HG02571 (cell line): ENCODE data around the gene SF3B3.
"Not testable (repeated sequence)": the region's sequence is repeated elsewhere in the genome, so short reads cannot be mapped to it uniquely, and the experiment has no call there.

Source experiments
- ATAC-seq: cut with Tn5 transposase; IDR thresholded peaks from one replicate; pipeline ENCODE4 v1.9.1; 2021; ENCODE audit warnings: mild to moderate bottlenecking, moderate library complexity; ENCODE audit not compliant: unreplicated experiment

The SF3B3 gene

DNA sequence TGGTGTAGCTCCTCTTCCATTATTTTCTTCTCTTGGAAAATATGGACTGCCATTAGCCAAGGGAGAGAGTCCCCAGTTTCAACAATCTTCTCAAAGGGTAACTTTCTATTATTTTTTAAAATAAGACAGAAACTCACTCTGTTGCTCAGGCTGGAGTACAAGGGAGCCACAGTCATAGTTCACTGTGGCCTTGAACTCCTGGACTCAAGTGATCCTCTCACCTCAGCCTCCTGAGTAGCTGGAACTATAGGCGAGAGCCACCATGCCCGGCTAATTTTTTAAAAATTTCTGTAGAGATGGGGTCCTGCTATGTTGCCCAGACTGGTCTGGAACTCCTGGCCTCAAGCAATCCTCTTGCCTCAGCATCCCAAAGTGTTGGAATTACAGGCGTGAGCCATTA is 13.4 kb upstream of the SF3B3 start:
- ATAC-seq, result no peak

DNA sequence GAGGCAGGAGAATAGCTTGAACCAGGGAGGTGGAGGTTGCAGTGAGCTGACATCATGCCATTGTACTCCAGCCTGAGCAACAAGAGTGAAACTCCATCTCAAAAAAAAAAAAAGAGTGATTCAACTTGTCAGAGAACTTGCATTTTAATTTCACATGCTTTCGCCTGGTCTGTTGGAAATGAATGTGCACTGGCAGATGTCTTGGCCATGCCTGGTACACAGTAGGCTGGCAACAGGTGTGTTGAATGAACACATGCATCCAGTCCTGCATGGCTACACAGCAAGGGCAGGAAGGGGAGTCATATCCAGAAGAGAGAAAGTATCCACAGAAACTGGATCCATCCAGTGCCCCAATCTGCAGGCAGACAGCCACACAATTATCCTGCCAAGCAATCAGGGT is 11.8 kb upstream of the SF3B3 start:
- ATAC-seq, result no peak

DNA sequence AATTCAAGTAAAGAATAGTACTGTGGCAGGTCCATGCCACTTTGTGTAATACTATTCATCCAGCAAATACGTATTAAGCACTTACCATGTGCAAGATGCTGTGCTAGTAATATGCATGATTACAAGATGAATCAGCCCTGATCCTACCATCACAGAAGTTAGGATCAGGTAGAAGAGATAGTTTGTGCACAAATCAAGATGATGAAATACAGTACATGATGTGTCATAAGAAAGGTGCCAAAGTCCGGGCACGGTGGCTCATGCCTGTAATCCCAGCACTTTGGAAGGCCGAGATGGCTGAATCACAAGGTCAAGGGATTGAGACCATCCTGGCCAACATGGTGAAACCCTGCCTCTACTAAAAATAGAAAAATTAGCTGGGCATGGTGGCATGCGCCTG is 11.2 kb upstream of the SF3B3 start:
- ATAC-seq, result no peak

DNA sequence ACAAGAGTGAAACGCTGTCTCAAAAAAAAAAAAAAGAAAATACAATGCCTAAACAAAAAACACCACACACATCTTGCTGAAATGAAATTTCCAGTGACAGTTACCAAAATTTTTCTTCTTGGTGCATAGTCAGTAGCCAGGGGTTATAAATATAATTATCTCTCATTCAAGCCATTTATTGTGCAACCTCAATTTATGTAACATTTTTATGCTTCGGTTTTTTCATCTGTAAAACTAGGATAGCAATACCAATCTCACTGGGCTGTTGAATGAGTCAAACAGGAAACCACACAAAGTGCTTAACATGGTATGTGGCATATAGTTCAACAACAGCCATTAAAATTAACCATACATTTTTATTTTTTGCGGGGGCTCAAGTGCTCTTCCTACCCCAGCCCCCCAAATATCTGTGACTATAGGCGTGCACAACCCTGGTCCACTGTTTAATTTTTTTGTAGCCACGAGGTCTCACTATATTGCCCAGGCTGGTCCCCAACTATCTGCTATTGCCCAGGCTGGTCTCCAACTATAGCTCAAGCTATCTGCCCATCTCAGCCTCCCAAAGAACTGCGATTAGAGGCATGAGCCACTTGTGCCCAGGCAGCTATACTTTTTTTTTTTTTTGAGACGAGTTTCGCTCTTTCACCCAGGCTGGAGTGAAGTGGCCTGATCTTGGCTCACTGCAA is 2.9 kb upstream of the SF3B3 start:
- ATAC-seq, result no peak

DNA sequence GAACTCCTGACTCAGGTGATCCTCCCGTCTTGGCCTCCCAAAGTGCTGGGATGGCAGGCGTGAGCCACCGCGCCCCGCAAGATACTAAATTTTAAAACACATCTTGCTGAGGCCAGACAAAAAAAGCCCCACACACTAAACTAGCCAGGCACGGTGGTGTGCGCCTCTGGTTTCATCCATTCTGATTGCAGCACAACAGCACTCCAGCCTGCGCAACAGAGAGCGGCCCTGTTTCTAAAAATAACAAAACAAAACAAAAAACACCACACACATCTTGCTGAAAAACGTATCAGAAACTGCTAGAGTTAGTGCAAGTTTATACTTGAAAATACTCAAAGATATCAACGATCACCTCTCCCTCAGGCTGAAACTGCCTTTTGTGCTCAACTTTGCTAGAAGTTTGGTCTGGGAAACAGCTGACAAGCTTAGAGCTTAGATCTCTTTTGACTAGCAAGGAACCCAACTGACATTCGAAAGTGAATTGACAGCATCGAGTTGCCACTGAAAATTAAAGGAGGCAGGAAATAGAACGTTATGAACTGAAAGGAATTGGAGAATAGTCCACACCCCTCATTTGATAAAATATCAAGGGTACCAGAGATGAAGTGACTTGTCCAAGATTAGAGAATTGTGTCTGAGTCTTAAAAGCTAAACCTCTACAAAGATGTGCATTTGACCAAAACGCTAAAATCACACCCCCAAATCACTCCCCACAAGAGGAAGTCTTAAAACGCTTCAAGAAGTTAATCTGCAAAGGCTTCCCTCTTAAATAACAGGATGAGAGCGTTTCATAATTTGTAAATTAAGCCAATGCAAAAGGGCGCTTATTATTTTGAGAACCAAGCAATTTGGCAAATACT is 1.2 kb upstream of the SF3B3 start:
- no peak for ATAC-seq

DNA sequence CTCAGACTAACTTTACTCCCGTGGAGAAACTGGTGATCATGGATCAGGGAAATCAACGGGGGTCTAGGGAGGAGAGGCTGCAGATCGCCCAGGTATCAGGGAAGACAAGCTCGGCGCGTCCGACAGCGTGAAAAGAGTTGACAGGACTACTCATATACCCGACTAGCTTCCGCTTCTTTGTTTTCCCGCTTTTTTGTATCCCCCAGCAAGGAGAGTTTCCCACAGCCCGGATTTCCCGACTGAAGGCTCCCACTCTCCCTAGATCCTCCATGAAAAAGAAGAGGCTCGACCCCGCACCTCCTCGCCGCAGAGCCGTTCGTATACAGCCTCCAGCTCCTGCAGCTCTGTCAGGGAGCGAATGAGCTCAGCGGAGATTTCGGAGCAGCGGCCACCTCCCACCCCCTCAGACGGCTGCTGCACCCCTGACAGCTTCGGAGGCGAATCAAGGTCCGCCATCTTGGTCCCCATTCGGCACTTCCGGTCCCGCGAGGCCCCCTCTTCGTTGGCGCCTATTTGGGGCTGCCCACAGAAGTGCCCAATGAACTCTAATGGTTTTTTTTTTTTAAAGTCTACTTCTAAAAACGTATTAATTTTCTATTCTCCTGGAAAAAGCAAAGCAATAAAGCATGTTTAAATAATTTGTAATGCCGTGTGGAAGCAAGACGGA is 407 bp upstream of the SF3B3 start, which contains the start of gene COG4:
COG4 (minus strand) TSS at position 479 of the 667 bp plus-strand sequence; CDS start at position 468, 11 bp downstream.
- ATAC-seq, result no peak

DNA sequence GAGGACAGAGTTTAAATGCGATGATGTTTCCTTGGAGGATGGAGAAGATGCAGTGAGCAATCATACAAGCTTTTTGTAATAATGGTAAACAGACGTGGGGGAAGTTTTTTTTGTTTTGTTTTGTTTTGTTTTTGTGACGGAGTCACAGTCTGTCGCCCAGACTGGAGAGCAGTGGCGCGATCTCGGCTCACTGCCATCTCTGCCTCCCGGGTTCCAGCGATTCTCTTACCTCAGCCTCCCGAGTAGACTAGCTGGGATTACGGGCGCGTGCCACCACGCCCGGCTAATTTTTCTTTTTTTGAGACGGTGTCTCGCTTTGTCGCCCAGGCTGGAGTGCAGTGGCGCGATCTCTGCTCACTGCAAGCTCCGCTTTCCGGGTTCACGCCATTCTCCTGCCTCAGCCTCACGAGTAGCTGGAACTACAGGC is 796 bp downstream of the SF3B3 start:
- not testable (repeated sequence) for ATAC-seq

DNA sequence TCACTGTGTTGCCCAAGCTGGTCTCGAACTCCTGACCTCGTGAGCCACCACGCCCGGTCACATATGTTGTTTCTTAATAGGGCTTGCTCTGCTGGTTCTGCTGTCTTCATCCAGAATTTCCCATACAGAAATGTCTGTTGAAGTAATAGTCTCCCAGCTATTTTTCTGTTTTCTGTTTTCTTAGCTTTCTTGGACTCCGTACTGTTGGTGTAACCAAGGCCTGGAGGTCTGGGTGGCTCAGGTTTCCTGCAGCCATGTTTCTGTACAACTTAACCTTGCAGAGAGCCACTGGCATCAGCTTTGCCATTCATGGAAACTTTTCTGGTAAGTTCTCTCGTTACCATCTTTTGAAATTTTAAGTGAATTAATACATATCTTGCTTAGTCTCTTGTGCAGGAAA is 2.8 kb downstream of the SF3B3 start:
- no peak for ATAC-seq

DNA sequence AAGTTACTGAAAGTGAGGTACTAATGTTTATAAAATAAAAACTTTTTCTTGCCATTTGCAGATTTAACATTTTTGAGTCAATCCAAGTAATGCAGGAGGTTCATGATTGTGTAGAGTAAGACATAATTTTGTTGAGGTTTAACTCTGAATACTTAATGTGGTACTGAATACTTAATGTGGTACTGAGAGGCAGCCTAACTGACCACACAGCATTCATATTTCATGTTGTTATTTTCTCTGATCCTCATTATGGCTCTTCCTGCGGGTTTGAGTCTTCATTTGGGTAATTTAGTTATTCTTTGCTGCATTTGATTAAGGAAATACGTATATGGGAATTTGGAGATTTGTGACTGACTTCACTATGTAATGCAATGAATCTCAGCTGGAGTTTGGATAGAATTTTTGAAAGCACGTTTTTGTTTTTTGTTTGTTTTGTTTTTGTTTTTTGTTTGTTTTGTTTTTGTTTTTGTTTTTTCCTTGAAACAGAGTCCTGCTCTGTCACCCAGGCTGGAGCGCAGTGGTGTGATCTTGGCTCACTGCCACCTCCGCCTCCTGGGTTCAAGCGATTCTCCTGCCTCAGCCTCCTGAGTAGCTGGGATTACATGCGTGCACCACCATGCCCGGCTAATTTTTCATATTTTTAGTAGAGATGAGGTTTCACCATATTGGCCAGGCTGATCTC is 3.8 kb downstream of the SF3B3 start:
- no peak for ATAC-seq

DNA sequence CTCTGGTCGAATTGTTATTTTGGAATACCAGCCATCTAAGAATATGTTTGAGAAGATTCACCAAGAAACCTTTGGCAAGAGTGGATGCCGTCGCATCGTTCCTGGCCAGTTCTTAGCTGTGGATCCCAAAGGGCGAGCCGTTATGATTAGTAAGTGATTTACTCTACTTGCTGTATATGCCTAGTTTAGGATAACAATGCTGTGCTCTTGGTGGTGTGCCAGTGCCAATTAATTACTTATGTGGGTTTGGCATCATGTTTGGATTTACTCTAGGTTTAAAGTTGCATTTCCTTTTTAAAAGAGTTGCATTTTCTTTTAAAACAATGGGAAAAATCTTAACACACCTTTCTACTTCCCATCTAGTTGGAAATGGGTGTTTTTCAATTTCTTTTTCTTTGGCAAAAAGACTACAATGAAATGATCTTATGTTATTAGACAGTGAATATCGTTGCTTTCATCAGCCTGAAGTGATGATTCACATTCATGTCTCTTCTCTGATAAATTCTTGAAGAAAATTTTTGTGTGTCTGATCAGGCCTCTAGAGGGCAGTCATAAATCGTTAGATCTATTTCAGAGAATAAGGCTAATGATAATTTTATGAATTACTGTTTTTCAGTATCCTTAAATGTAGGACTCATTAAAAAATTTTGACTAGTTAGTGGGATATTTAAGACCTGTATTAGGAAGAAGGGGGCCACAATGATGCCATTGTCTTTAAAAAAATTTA is 5.6 kb downstream of the SF3B3 start:
- ATAC-seq, result no peak

DNA sequence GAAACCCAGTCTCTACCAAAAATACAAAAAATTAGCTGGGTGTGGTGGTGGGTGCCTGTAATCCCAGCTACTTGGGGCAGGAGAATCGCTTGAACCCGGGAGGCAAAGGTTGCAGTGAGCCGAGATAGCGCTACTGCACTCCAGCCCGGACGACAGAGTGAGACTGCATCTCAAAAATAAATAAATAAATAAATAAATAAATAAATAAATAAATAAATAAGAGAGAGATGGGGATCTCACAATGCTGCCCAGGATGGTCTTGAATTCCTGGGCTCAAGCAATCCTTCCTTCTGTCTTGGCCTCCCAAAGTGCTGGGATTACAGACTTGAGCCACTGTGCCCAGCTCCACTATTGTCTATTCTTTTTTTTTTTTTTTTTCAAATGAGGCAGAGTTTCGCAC is 6.3 kb downstream of the SF3B3 start:
- not testable (repeated sequence) for ATAC-seq

DNA sequence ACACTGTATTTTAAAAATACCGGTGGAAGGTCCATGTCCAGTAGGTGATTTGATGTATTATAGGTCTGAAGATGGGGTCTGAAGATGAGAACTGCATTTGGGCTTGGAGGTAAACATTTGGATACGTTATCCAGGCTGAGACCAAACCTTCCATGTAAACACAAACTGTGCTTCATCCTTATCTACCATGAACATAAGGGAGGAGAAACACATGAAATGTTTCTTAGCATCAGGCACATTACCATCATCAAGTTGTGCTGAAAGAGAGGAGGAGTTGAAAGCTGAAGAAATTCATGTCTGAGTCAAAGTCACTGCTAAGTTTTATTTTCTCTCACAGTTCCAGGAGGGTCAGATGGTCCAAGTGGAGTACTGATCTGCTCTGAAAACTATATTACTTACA is 11.4 kb downstream of the SF3B3 start:
- no peak for ATAC-seq

DNA sequence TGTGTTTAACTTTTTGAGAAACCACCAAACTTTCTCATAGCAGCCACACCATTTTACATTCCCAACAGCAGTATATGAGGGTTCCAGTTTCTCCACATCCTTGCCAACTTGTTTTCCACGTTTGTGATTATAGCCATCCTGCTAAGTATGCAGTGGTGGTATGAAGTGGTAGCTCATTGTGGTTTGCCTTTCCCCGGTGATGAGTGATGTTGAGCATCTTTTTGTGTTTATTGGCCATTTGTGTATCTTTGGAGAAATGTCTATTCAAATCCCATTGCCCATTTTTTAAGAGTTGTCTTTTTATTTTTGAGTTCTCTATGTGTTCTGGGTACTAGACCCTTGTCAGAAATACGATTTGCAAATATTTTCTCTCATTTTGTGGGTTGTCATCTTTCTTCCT is 17.4 kb downstream of the SF3B3 start:
- ATAC-seq, result no peak

DNA sequence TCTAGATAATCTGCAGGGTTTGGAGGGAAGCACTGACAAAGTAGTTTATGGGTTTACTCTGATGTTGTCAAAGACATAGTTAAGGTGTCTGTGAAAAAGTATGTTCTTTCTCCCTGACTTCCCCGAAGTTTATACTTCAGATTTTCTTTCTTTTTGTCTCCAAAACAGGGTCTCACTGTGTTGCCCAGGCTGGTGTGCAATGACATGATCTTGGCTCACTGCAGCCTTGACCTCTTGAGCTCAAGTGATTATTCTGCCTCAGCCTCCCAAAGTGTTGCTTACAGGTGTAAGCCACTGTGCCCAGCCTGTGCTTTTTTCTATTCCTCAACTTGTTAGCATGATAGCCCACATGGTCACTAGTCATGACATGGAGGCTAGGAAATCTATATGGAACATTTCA is 20.9 kb downstream of the SF3B3 start:
- no peak for ATAC-seq

DNA sequence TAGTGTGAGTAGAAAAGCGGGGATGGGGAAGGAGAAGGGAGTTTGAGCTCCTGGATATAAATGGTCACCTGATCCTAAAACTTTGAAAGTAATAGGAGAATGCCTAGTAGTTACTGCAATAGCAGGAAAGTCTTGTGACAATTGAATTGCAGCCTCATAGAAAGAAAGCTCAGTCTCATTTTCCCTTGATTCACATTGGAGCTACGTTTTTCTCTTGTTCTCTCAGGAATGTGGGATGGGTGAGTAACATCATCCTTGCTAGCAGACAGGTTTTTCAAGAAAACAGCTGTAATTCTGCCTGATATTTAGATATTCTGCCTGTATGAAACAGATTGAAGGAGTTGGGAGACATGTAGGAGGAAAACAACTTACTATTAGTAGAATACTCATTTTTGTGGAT is 25.3 kb downstream of the SF3B3 start:
- no peak for ATAC-seq

DNA sequence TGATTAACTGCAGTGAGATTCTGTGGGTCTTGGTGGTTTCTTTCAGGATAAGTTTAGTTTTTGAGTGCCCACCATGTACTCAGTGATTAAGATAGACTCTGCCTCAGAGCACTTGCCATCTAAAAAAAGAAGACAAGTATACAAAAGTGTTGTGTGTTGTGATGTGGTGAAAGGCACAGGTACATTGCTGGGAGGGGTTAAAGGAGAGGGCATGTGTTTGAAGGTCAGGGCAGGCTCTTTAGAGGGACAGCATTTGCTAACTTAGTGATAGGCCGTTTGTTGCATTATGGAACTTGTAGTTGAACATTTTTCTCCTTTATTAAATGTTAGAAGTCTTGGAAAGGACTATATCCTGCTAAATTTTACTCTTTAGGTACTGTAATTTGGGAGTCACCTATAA is 26.5 kb downstream of the SF3B3 start:
- no peak for ATAC-seq

DNA sequence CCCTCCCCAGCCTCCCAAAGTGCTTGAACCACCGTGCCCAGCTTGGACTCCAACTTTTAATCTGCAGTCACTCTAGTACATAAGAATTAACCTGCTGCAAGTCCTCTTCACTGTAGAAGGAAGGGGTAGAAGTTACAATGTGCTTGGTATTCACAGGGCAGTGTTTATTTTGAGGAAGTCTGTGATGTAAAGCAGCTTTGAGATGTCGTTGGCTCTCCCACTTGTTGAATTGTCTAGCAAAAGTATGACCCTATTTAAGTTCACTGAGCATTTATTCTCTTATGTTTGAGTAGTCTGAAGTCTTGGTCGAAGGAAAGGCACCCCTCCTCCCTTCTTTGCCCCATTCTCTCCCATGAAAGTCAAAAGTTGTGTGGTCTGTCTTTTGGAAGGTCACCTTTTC is 28.2 kb downstream of the SF3B3 start:
- no peak for ATAC-seq

DNA sequence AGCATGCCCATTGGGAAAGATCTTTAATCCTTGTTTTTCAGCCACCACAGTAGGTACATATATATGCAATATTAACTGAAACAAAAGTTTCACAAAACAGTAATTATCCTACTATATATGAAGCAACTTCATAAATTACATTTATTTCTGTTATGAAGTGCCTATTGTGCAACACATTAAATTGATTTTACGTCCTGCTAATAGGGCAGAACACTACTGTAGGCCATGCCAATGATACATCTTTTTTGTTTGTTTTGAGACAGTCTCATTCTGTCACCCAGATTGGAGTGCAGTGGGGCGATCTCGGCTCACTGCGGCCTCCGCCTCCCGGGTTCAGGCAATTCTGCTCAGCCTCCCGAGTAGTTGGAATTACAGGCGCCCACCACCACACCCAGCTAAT is 29.1 kb downstream of the SF3B3 start:
- no peak for ATAC-seq

DNA sequence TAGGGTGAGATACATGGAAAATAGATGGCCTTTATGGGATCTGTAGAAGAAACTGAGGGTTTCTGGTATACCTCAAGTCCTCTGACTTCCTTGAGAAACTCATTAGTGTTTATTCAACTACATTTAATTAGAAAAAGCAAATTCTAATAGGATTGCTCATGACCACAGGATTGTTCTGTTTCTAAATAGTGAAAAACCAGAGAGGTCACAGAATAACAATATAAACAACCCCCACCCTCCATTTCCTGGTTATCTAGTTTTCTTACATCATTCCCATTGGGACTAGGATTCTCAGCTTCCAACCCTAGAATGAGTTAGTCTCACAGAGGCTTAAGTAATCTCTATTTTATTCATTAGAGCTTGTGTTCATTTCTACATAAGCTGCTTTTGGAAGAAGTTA is 30.0 kb downstream of the SF3B3 start:
- ATAC-seq, result no peak

DNA sequence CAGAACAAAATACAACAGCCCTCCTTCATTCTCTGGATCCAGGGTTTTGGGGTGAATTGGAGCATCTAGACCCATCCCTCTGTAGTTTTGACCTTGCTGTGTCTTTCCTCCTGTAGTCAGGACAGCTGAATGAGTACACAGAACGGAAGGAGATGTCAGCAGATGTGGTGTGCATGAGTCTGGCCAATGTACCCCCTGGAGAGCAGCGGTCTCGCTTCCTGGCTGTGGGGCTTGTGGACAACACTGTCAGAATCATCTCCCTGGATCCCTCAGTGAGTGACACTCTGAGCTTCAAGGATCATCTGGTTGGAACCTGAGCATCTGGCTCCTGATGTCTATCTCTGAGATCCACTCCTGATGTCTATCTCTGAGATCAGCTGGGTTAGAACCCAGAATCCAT is 32.4 kb downstream of the SF3B3 start:
- no peak for ATAC-seq

DNA sequence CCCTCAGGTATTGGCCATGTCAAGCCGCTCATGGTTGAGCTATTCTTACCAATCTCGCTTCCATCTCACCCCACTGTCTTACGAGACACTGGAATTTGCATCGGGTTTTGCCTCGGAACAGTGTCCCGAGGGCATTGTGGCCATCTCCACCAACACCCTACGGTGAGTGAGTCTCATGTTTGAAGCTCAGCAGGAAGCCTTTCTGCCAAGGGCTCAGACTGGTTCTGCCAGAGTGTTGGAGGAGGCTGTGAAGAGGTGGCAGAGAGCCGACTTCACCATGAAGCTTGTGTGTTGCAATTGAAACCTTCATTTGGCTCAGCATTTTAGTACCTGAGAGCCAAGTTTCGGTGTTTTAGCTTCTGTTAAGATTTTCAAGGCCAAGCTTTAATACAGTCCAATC is 38.0 kb downstream of the SF3B3 start:
- ATAC-seq, result no peak
